ENCODE results near the gene PHKG2.

Gene PHKG2

GRCh38 chr16:30778549-30779244 lies 30.5 kb downstream of the PHKG2 start:
- TF ChIP-seq ZFX (IDR thresholded peaks at IDR 0.05) (no peak), CTCF (conservative IDR thresholded peaks at IDR 0.05) (no peak)
- no peak overlapping the region for H3K27ac ChIP-seq

GRCh38 chr16:30779596-30779995 lies 31.4 kb downstream of the PHKG2 start:
- no peak overlapping the region for H3K27ac ChIP-seq
- no peak for TF ChIP-seq CTCF (conservative IDR thresholded peaks at IDR 0.05)
- no peak for TF ChIP-seq ZFX (IDR thresholded peaks at IDR 0.05)

- H3K27ac ChIP-seq = no peak overlapping the region
- TF ChIP-seq CTCF (conservative IDR thresholded peaks at IDR 0.05) (no peak), ZFX (IDR thresholded peaks at IDR 0.05) (no peak)
Observed at GRCh38 chr16:30780021-30780420, 31.8 kb downstream of the PHKG2 start.

GRCh38 chr16:30780549-30780948 lies 32.3 kb downstream of the PHKG2 start:
- no peak overlapping the region for H3K27ac ChIP-seq
- no peak for TF ChIP-seq ZFX (IDR thresholded peaks at IDR 0.05)
- TF ChIP-seq CTCF (conservative IDR thresholded peaks at IDR 0.05) = no peak

GRCh38 chr16:30782486-30783279 lies 34.5 kb downstream of the PHKG2 start:
- TF ChIP-seq CTCF (conservative IDR thresholded peaks at IDR 0.05) = no peak
- TF ChIP-seq ZFX (IDR thresholded peaks at IDR 0.05) = no peak
- H3K27ac ChIP-seq = no peak overlapping the region

- no peak for TF ChIP-seq ZFX (IDR thresholded peaks at IDR 0.05)
- TF ChIP-seq CTCF (conservative IDR thresholded peaks at IDR 0.05) = no peak
- H3K27ac ChIP-seq = no peak overlapping the region
Observed at GRCh38 chr16:30783280-30784109, 35.3 kb downstream of the PHKG2 start.
